ENCODE measurements around the gene ABLIM2. TPM values are rescaled to one million over a fixed set of nuclear protein-coding genes. Genes with fewer than 3 reads are reported as not detected.

ABLIM2 gene
- total and polyA plus RNA-seq, 2 of the 8 experiments (the other 6 are each of a cell fraction or from before 2014, with no cell fraction given), result 2.8 to 3.0 TPM

DNA sequence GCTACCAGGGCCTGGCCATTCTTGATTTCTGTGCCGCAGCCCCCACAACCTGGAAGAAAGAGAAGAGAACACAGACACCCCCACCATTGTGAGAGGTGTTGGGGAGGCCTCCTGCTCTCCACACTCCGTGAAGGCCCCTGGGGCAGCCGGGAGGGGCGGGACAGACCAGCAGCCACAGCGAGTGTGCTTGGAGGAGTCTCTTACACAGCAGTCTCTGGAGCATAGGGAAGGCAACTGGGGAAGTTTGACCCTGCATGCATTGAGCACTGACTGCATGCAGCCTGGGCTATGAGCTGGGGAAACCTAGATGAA, 77.9 kb downstream of the ABLIM2 start:
- Histone ChIP-seq H4K20me1 (replicated peaks in 1 of 2; ENCODE audit: control insufficient read depth in 1 of 2, insufficient read depth in 2 of 2, low read length in 2 of 2) (no peaks in the 10 kb centered on the region), H4K8ac (ENCODE audit: extremely low read depth, insufficient read depth, low read length) (no peak overlapping the region), H2BK5ac (ENCODE audit: low read depth, low read length) (peak overlapping the region; percentile 52; the same call in 1 of the 2 replicates), H3K23ac (ENCODE audit: insufficient read length) (no peak overlapping the region), H3K56ac (replicated peaks; ENCODE audit: insufficient read length, low read depth, low read length) (no peak overlapping the region), H3K79me2 (ENCODE audit: control insufficient read depth in 1 of 2, insufficient read depth in 2 of 2, low read length in 2 of 2) (no peaks in the 10 kb centered on the region), H4K5ac (ENCODE audit: insufficient read length, low read depth, low read length) (no peak overlapping the region), H3K14ac (ENCODE audit: insufficient read length) (no peak overlapping the region), H3K4ac (replicated peaks; ENCODE audit: insufficient read length, low read depth, low read length) (no peak overlapping the region), H2AFZ (ENCODE audit: low read length) (no peak overlapping the region), H3K4me2 (ENCODE audit: insufficient read depth in 1 of 2, low read depth in 2 of 2, low read length in 2 of 2) (0 out of 4 replicates have a peak overlapping the region, but pooled peaks of 1 of the 2 experiments have one; percentile 8), H3K18ac (ENCODE audit: extremely low read depth, low read length) (no peak overlapping the region; the same call in 1 of the 2 replicates), H3K36me3 (ENCODE audit: control insufficient read depth in 2 of 4, insufficient read depth in 4 of 4, low read length in 3 of 4) (no peaks in the 10 kb centered on the region), H2BK120ac (replicated peaks; ENCODE audit: low read depth, low read length) (no peak overlapping the region), H3K9ac (replicated peaks in 1 of 4; ENCODE audit: extremely low read depth in 1 of 4, low read depth in 3 of 4, low read length in 3 of 4) (no peak overlapping the region), H3K9me3 (ENCODE audit: insufficient read depth in 2 of 2, low read depth in 1 of 2, low read length in 1 of 2) (no peaks in the 10 kb centered on the region), H3K27ac (ENCODE audit: low read depth, low read length) (no peak overlapping the region), H3K27me3 (replicated peaks in 1 of 4; ENCODE audit: control insufficient read depth in 3 of 4, extremely low read depth in 1 of 4, insufficient read depth in 3 of 4, low read length in 3 of 4) (no peaks in the 10 kb centered on the region), H2BK12ac (ENCODE audit: low read depth, low read length) (0 out of 2 replicates have a peak overlapping the region, but pooled peaks have one; percentile 39), H3K23me2 (ENCODE audit: low read depth, low read length) (no peaks in the 10 kb centered on the region; the same call in 1 of the 2 replicates), H3K4me3 (ENCODE audit: extremely low read depth in 1 of 4, insufficient read depth in 2 of 4, low read depth in 3 of 4, low read length in 4 of 4) (no peak overlapping the region), H2BK15ac (ENCODE audit: low read length) (peak overlapping the region; percentile 12; the same call in 1 of the 2 replicates), H4K91ac (replicated peaks; ENCODE audit: insufficient read length, low read length) (no peak overlapping the region), H2BK20ac (ENCODE audit: low read length) (0 out of 2 replicates have a peak overlapping the region, but pooled peaks have one; percentile 51), H3K79me1 (ENCODE audit: low read depth, low read length) (no peaks in the 10 kb centered on the region), H2AK5ac (ENCODE audit: low read depth, low read length) (peak overlapping the region; percentile 60; the same call in 1 of the 2 replicates), H3K4me1 (replicated peaks in 1 of 4; ENCODE audit: control insufficient read depth in 3 of 4, insufficient read depth in 4 of 4, low read length in 3 of 4) (peaks cover 4 to 8% (median 7%) of the 10 kb centered on the region in 4 experiments; a peak in 6 of 7 replicates)
- no peak for FAIRE-seq
- POLR2A ChIA-PET (ENCODE audit: partially characterized antibody), result interaction anchor here (1.2 to 1.6 kb wide), 2 partner anchors 12 to 18 kb away, joined by 3 to 5 read pairs; no protein-coding TSS in a partner anchor
- DNase-seq (ENCODE audit: low read depth in 1 of 2, low spot score in 2 of 2), result no peak
- WGBS, 2 experiments (ENCODE audit: extremely low coverage in 1 of 2, insufficient coverage in 1 of 2, insufficient read length in 1 of 2, insufficient replicate concordance in 2 of 2, low coverage in 1 of 2, low lambda C conversion rate in 2 of 2, missing lambda C conversion rate in 1 of 2), result 82% methylated on average over 5 of the region's 5 CpGs; no CpG with 5 or more reads in 1 of the 2 experiments
- CTCF ChIA-PET (ENCODE audit: partially characterized antibody), result interaction anchor here (0.8 to 1.8 kb wide), 10 partner anchors 10 to 433 kb away, joined by 3 to 6 read pairs (median 3); no protein-coding TSS in a partner anchor
- TF ChIP-seq EGR1 (IDR thresholded peaks at IDR 0.05; ENCODE audit: borderline replicate concordance, low read depth, low read length) (no peak), HDAC6 (IDR thresholded peaks at IDR 0.05; ENCODE audit: low read depth, low read length) (no peak), RXRA (IDR thresholded peaks at IDR 0.05; ENCODE audit: insufficient read depth, low read depth, low read length) (no peak), SIRT6 (IDR thresholded peaks at IDR 0.05; ENCODE audit: low read length) (no peak), TEAD4 (IDR thresholded peaks at IDR 0.05; ENCODE audit: low read depth, low read length) (no peak), SP1 (IDR thresholded peaks at IDR 0.05; ENCODE audit: low read depth, low read length) (no peak), YY1 (IDR thresholded peaks at IDR 0.05; ENCODE audit: low read depth, low read length) (no peak), SP2 (IDR thresholded peaks at IDR 0.05; ENCODE audit: low read length) (no peak), RNF2 (IDR thresholded peaks at IDR 0.05; ENCODE audit: borderline replicate concordance, low read depth, low read length, missing control alignments, poor library complexity, severe bottlenecking) (no peak), JUND (IDR thresholded peaks at IDR 0.05; ENCODE audit: low read length) (no peak)
- TF ChIP-seq, protein P1, sequence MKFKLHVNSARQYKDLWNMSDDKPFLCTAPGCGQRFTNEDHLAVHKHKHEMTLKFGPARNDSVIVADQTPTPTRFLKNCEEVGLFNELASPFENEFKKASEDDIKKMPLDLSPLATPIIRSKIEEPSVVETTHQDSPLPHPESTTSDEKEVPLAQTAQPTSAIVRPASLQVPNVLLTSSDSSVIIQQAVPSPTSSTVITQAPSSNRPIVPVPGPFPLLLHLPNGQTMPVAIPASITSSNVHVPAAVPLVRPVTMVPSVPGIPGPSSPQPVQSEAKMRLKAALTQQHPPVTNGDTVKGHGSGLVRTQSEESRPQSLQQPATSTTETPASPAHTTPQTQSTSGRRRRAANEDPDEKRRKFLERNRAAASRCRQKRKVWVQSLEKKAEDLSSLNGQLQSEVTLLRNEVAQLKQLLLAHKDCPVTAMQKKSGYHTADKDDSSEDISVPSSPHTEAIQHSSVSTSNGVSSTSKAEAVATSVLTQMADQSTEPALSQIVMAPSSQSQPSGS (IDR thresholded peaks at IDR 0.05; ENCODE audit: low read length), result no peak
- TF ChIP-seq, protein P2, sequence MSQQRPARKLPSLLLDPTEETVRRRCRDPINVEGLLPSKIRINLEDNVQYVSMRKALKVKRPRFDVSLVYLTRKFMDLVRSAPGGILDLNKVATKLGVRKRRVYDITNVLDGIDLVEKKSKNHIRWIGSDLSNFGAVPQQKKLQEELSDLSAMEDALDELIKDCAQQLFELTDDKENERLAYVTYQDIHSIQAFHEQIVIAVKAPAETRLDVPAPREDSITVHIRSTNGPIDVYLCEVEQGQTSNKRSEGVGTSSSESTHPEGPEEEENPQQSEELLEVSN (IDR thresholded peaks at IDR 0.05), result no peak

All from H1 (cell line).